22Rv1 (cell line): ENCODE data around the gene PTMA.
"Not testable (repeated sequence)": the region's sequence is repeated elsewhere in the genome, so short reads cannot be mapped to it uniquely, and the experiment has no call there.

Experiments used
- ZFX ChIP-seq: fragments of 450-650 bp; IDR thresholded peaks from 2 replicates; pipeline ENCODE4 v1.6.1; 2017; ENCODE audit warnings: antibody characterized with exemption, borderline replicate concordance
- TF ChIP-seq, protein P1 (sequence below): fragments of 450-650 bp; IDR thresholded peaks from 2 replicates; pipeline ENCODE4 v1.5.1; 2017; ENCODE audit warnings: mild to moderate bottlenecking

DNA sequence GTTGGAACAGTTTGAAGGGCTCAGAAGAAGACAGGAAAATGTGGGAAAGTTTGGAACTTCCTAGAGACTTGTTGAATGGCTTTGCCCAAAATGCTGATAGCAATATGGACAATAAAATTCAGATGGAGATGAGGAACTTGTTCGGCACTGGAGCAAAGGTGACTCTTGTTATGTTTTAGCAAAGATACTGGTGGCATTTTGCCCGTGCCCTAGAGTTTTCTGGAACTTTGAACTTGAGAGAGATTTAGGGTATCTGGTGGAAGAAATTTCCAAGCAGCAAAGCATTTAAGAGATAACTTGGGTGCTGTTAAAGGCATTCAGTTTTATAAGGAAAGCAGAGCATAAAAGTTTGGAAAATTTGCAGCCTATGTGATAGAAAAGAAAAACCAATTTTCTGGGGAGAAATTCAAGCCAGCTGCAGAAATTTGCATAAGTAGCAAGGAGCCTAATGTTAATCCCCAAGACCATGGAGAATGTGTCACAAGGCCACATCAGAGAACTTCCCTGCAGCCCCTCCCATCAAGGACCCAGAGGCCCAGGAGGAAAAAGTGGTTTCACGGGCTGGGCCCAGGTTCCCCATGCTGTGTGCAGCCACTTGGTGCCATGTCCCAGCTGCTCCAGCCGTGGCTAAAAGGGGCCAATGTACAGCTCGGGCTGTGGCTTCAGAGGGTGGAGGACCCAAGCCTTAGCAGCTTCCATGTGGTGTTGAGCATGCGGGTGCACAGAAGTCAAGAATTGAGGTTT is 40.0 kb downstream of the PTMA start:
- TF ChIP-seq, protein P1, sequence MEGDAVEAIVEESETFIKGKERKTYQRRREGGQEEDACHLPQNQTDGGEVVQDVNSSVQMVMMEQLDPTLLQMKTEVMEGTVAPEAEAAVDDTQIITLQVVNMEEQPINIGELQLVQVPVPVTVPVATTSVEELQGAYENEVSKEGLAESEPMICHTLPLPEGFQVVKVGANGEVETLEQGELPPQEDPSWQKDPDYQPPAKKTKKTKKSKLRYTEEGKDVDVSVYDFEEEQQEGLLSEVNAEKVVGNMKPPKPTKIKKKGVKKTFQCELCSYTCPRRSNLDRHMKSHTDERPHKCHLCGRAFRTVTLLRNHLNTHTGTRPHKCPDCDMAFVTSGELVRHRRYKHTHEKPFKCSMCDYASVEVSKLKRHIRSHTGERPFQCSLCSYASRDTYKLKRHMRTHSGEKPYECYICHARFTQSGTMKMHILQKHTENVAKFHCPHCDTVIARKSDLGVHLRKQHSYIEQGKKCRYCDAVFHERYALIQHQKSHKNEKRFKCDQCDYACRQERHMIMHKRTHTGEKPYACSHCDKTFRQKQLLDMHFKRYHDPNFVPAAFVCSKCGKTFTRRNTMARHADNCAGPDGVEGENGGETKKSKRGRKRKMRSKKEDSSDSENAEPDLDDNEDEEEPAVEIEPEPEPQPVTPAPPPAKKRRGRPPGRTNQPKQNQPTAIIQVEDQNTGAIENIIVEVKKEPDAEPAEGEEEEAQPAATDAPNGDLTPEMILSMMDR = not testable (repeated sequence)
- not testable (repeated sequence) for TF ChIP-seq ZFX
